ENCODE measurements around the gene FIP1L1. TPM values are rescaled to one million over a fixed set of nuclear protein-coding genes. Genes with fewer than 3 reads are reported as not detected.

Gene FIP1L1
- total and polyA plus RNA-seq, 2 donors (not counting 3 experiments of a cell fraction or from before 2014, with no cell fraction given) = 18.9 to 51.9 TPM

DNA sequence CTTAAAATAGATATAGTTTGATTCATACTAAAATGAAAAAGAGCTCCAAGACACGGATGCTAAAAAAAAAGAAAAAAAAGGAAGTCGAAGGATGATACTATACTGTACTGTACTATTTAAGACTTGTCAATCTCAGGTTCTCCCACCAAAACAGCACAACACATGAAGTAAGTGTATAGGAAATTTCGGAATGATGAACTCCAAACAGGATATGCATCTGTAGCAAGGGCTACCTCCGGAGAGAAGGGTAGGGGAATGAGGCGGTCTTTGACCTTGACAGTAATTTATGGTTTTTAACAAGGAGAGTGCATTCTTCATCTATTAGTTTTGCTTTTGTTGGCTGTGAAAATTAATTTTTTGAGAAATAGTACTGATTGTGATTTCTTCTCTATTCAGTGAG lies 541 bp upstream of the FIP1L1 start:
- DNase-seq (ENCODE audit: low read depth, low spot score) (no peak), FAIRE-seq (no peak)
- ChIA-PET CTCF (interaction anchor here (1.4 to 1.5 kb wide), 2 partner anchors 12 to 857 kb away, joined by 6 to 9 read pairs; partner anchors contain the start of gene SCFD2), POLR2A (no interaction called here)
- BruUV-seq (replicated peaks) = TSS peak; percentile 59
- dilution Hi-C loops (cut with MboI; ENCODE audit: extremely low pct_ligation_motif_present, low sequenced_read_pairs) (no loop called here), intact Hi-C loops (cut with micrococcal nuclease) (loop anchor here (1.0 to 2.0 kb wide), 3 partner anchors 11 to 856 kb away; partner anchors contain the start of gene SCFD2)
- H2AFZ ChIP-seq (ENCODE audit: low read depth, low read length) = peak overlapping the region; percentile 100
- peak overlapping the region; percentile 82 to 90 (median 88) for H3K4me3 ChIP-seq (replicated peaks in 1 of 3; ENCODE audit: insufficient read depth in 1 of 3, low read depth in 1 of 3, low read length in 3 of 3)
- H3K9me1 ChIP-seq (replicated peaks; ENCODE audit: control insufficient read depth, extremely low read depth, insufficient read depth, low read length) = no peaks in the 10 kb centered on the region
- peaks cover 37% of the 10 kb centered on the region for H3K79me2 ChIP-seq (ENCODE audit: control insufficient read depth, insufficient read depth, low read length)
- peaks cover 1 to 12% of the 10 kb centered on the region in 2 experiments for H3K27me3 ChIP-seq (ENCODE audit: control insufficient read depth in 2 of 2, insufficient read depth in 2 of 2, low read length in 2 of 2)
- H3K36me3 ChIP-seq (ENCODE audit: control insufficient read depth in 2 of 2, extremely low read depth in 1 of 2, insufficient read depth in 2 of 2, low read length in 2 of 2) = no peaks in the 10 kb centered on the region
- no peaks in the 10 kb centered on the region for H3K9me3 ChIP-seq (replicated peaks; ENCODE audit: control insufficient read depth, insufficient read depth, low read length)
- no peak for TF ChIP-seq JUN (IDR thresholded peaks at IDR 0.05; ENCODE audit: borderline replicate concordance, insufficient read depth, insufficient read length, low read depth)
- no peak for TF ChIP-seq MYC (IDR thresholded peaks at IDR 0.05; ENCODE audit: low read depth, low read length)
- TF ChIP-seq GATA2 (IDR thresholded peaks at IDR 0.05; ENCODE audit: insufficient read depth, insufficient read length, low read depth, low read length) = no peak
- TF ChIP-seq, protein P1, sequence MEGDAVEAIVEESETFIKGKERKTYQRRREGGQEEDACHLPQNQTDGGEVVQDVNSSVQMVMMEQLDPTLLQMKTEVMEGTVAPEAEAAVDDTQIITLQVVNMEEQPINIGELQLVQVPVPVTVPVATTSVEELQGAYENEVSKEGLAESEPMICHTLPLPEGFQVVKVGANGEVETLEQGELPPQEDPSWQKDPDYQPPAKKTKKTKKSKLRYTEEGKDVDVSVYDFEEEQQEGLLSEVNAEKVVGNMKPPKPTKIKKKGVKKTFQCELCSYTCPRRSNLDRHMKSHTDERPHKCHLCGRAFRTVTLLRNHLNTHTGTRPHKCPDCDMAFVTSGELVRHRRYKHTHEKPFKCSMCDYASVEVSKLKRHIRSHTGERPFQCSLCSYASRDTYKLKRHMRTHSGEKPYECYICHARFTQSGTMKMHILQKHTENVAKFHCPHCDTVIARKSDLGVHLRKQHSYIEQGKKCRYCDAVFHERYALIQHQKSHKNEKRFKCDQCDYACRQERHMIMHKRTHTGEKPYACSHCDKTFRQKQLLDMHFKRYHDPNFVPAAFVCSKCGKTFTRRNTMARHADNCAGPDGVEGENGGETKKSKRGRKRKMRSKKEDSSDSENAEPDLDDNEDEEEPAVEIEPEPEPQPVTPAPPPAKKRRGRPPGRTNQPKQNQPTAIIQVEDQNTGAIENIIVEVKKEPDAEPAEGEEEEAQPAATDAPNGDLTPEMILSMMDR (IDR thresholded peaks at IDR 0.05; ENCODE audit: extremely low read depth in 1 of 2, insufficient read depth in 1 of 2, low read depth in 1 of 2, low read length in 2 of 2) = no peak
- TF ChIP-seq EZH2 (IDR thresholded peaks at IDR 0.05; ENCODE audit: borderline replicate concordance, low read depth, low read length, severe bottlenecking) = no peak
- no peak for TF ChIP-seq POLR2AphosphoS5 (IDR thresholded peaks at IDR 0.05; ENCODE audit: insufficient read depth, low read depth, low read length)
- TF ChIP-seq FOS (IDR thresholded peaks at IDR 0.05; ENCODE audit: borderline replicate concordance, insufficient read depth, low read length) = no peak
- TF ChIP-seq MAX (IDR thresholded peaks at IDR 0.05; ENCODE audit: insufficient read depth, insufficient read length) = no peak
- TF ChIP-seq POLR2A (IDR thresholded peaks at IDR 0.05; ENCODE audit: low read depth, low read length) = no peak
- H3K27ac ChIP-seq (ENCODE audit: insufficient read depth, low read depth, low read length) = peak overlapping the region; percentile 67
- peaks cover 13% of the 10 kb centered on the region for H3K4me1 ChIP-seq (ENCODE audit: control insufficient read depth, extremely low read depth, insufficient read depth, low read length)
- peaks cover 3% of the 10 kb centered on the region for H4K20me1 ChIP-seq (replicated peaks; ENCODE audit: control insufficient read depth, extremely low read depth, insufficient read depth, low read length)
- H3K9ac ChIP-seq (replicated peaks; ENCODE audit: extremely low read depth, insufficient read depth, low read length) = peak overlapping the region; percentile 93
- H3K4me2 ChIP-seq (ENCODE audit: insufficient read depth, low read length) = peak overlapping the region; percentile 86

Measured in endothelial cell of umbilical vein (primary cell).